Suprapubic skin (tissue), 3 donors: Measurements from ENCODE around the gene NCAM1.

Experiments
- CTCF ChIP-seq, 2 donors: fragments of 200-600 bp in 1 of 2; fragments of 450-650 bp in 1 of 2; sonication (generic) in 1 of 2; IDR thresholded peaks; one replicate each; pipeline ENCODE4 v1.5.1; 2016 to 2019; ENCODE audit warnings: antibody characterized with exemption in 2 of 2, mild to moderate bottlenecking in 1 of 2, moderate library complexity in 1 of 2
- EP300 ChIP-seq: sonication (generic); formaldehyde crosslinking; IDR thresholded peaks from one replicate; pipeline ENCODE4 v1.6.1; 2017; ENCODE audit warnings: antibody characterized with exemption

- no peak for TF ChIP-seq CTCF (IDR thresholded peaks at IDR 0.05)
- no peak for TF ChIP-seq EP300
These were observed 14.3 kb downstream of the NCAM1 start for GRCh38 chr11:112975493-112975892.
